KBM-7 (cell line): ENCODE measurements around the gene C6orf141.

Experiments
- DNase-seq: peaks from one replicate; pipeline ENCODE4 v3.0.0-alpha.2; 2015
- in situ Hi-C: fragments of 300-500 bp; cut with MboI; formaldehyde crosslinking; loops from 2 replicates; pipeline ENCODE4 v1.14.3; 2020; ENCODE audit warnings: low sequenced_read_pairs, low pct_unique_long_range_greater_than_20kb, mixed read lengths

Gene C6orf141

GRCh38 chr6:49550492-49551077, at the start of gene C6orf141:
Gene C6orf141, plus strand, starts transcription at chr6:49550668. Its CDS starts 125 bp downstream, at chr6:49550793.
- peak; percentile 88 for DNase-seq
- in situ Hi-C loops, result no loop called here

GRCh38 chr6:49504666-49505065, 45.8 kb upstream of the C6orf141 start:
- in situ Hi-C loops, result no loop called here
- no peak for DNase-seq

GRCh38 chr6:49506569-49507111, 43.8 kb upstream of the C6orf141 start:
- DNase-seq, result no peak
- in situ Hi-C loops, result no loop called here

- in situ Hi-C loops, result no loop called here
- DNase-seq, result no peak
These were observed 41.1 kb upstream of the C6orf141 start for GRCh38 chr6:49509342-49509741.

GRCh38 chr6:49513153-49513989, 37.1 kb upstream of the C6orf141 start:
- in situ Hi-C loops, result no loop called here
- DNase-seq, result no peak

- in situ Hi-C loops, result no loop called here
- DNase-seq, result no peak
These were observed 35.6 kb upstream of the C6orf141 start for GRCh38 chr6:49514571-49515484.

GRCh38 chr6:49515485-49516146, 34.9 kb upstream of the C6orf141 start:
- no peak for DNase-seq
- in situ Hi-C loops, result no loop called here

GRCh38 chr6:49516147-49516505, 34.3 kb upstream of the C6orf141 start:
- DNase-seq, result no peak
- in situ Hi-C loops, result no loop called here

- DNase-seq, result no peak
- in situ Hi-C loops, result no loop called here
These were observed 32.5 kb upstream of the C6orf141 start for GRCh38 chr6:49517919-49518318.

- no peak for DNase-seq
- in situ Hi-C loops, result no loop called here
These were observed 30.8 kb upstream of the C6orf141 start for GRCh38 chr6:49519660-49520059.

GRCh38 chr6:49522710-49523593, 27.5 kb upstream of the C6orf141 start:
- in situ Hi-C loops, result no loop called here
- no peak for DNase-seq

- DNase-seq, result no peak
- in situ Hi-C loops, result no loop called here
These were observed 26.6 kb upstream of the C6orf141 start for GRCh38 chr6:49523901-49524300.

- in situ Hi-C loops, result no loop called here
These were observed 25.9 kb upstream of the C6orf141 start for GRCh38 chr6:49524541-49524940.

GRCh38 chr6:49526598-49526997, 23.9 kb upstream of the C6orf141 start:
- no peak for DNase-seq
- in situ Hi-C loops, result no loop called here

More at GRCh38 chr6:49524541-49524940, 25.9 kb upstream of the C6orf141 start:
- no peak for DNase-seq

GRCh38 chr6:49527320-49527719, 23.1 kb upstream of the C6orf141 start:
- in situ Hi-C loops, result no loop called here
- no peak for DNase-seq

GRCh38 chr6:49528571-49528970, 21.9 kb upstream of the C6orf141 start:
- DNase-seq, result no peak
- in situ Hi-C loops, result no loop called here

GRCh38 chr6:49530141-49530776, 20.2 kb upstream of the C6orf141 start:
- in situ Hi-C loops, result no loop called here
- DNase-seq, result no peak
